NCI-H1417 treated with DMSO at 0.1 percent for 48 hours (cell line): ENCODE data around the gene BDH1.
"Not testable (repeated sequence)": the region's sequence is repeated elsewhere in the genome, so short reads cannot be mapped to it uniquely, and the experiment has no call there.

Experiments
- DNase-seq: peaks from one replicate; lab custom pipeline; 2025; lab: John Stamatoyannopoulos, UW

The BDH1 gene

DNA sequence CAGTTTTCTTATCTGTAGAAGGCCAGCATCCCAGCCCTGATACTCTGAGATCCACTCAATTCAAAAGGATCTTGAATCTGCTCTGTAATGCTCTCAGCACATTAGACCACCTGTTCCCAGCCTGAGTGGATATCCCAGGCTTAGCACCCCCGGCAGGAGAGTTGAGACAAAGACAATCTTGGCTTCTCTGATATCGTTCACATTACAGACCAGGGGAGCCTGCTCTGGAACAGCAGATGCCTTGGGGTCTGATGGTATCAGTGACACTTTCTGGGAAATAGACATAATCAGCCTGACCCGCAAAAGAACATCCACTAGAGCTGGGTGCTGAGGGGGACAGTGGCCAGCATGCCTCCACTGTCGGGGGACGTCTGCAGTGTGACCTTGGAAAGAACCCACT lies 70.6 kb downstream of the BDH1 start:
- no peak for DNase-seq

DNA sequence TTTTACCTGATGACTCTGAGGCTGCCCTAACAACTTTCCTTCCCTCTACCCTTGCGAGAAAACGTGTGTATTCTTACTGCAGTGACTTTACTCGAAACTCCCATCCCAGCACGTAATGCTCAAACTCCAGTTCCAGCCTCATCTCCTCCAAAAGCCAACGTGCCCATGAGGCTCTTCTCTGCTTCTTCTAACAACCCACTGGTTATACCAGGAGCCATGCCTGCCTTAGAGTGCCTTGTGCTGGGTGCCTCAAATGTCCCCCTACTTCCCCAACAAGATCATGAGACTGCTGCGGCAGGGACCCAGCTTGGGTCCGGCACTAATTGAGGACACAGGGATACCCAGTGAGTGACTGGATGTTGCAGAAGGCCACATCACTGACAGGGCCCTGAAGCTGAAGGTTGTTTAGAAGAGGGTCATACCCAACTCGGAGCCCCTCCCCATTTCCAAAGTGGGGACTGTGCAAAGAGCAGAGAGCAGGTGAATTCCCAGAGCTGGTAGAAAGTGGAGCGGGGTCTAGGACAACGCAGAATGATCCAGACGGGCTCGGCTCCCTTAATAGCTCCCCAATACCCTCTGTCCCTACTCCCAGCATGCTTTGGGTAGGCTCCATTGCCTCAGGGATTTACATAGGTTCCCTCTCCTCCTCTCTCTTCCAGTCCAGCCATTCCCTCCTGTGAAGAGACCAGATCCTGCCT lies 71.4 kb downstream of the BDH1 start:
- DNase-seq, result no peak

DNA sequence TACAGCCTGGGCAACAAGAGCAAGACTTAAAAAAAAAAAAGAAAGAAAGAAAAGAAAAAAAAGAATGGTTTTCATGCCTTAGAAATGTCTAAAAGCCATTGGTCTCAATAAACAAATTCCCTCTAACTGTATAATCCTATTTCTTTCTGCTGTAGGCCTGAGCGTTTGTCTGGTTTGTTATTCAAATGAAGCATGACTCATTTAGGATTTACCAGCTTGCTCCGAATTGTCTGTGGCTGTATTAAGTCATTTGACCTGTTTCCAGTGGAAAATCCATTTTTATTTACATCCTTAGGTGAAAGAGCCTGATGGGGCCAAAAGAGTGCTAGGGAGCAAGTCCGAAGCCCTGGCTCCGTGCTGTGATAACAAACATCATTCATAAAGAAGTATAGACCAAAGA lies 73.8 kb downstream of the BDH1 start:
- DNase-seq, result no peak

DNA sequence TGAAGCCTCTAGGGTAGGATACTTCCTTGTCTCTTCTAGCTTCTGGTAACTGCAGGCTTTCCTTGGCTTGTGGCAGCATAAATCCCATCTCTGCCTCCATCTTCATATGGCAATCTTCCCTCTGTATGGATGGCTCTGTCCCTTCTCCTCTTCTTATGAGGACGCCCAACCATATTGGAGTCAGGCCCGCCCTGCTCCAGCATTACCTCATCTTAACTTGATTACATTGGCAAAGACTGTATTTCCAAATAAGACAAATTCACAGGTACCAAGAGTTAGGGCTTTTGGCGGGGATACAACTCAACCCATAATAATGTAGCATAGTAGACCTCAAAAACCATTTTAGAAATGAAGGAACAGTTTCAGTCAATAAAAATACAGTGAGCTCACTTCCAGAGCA lies 75.4 kb downstream of the BDH1 start:
- DNase-seq, result no peak

DNA sequence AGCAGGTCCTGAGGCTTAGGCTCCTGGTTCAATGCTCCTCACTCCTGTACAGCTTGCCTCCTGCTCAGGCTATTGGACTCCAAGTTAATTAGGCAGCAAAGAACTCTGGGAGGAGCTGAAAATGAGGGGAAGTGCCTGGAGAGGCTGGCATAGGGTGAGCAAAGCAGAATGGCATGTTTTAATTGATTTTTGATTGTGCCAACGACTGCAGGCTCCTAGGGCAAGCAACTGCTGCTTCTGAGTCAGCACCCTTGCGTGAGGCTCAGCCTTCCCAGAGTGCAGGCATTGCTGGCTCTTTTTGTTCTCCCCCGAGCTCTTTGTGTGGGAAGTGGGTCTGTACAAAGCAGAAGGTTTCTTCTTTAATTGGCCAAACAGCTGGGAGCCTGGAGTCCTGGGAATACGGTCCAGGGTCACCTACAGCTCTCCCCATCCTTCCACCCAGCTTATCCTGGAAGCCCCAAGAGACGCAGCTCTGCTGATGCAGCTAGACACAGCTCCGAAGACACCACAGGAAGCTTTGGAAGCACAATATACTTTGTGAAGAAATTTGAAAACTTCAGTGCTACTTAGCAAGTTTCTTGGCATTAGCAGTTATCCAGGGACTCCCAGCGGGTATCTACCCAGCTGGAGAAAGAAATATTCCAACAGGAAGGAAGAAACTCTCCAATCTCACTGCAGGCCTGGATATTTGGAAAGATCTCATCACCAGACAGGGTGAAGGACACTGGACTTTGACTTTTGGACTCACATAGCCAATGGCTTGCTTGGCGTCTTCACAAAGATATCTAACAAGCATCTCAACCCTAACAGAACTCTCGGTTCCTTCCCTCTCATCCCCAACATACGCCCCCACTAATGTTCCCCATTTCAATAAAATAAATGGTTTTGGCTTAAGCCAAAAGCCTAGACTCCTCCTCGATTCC lies 76.8 kb downstream of the BDH1 start:
- DNase-seq, result no peak

DNA sequence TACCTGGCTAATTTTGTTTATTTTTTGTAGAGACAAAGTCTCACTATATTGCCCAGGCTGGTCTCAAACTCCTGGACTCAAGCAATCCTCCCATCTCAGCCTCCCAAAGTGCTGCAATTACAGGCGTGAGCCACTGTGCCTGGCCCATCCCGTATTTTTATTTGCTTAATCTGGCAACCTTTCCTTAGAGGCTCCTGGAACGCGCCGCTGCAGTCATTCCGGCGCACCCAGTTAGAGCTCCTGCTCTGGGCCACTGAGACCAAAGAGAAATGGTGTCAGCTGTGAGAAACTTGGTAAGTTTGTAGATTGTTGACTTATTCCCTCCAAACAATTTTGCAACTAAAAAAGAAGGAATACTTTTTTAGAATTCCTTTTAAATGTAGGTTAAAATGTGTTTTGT lies 78.0 kb downstream of the BDH1 start:
- DNase-seq, result not testable (repeated sequence)

DNA sequence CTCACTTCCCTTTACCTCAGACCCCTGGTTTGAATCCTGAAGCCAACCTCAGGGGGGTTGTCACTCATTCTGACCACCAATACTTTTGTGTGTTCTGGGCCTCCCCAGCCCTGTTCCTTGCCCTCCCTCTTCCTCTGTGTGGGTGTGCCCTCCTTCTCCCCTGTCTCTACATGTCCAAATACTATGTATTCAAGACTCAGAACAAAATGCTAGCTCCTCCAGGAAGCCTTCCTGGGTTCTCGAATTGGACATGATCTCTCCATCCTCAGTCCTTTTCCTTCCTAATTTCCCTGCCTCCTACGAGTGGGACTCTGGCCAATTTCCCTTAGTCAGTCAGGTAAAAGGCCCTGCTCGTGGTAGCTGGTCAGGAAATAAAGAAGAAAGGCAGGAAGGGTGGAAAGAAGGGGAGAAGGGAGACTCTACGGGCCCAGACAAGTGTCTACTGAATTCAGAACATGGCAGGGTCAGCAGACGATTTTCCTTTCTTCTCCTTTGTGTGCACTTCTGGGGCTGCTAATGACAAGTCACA lies 79.7 kb downstream of the BDH1 start:
- DNase-seq, result no peak

DNA sequence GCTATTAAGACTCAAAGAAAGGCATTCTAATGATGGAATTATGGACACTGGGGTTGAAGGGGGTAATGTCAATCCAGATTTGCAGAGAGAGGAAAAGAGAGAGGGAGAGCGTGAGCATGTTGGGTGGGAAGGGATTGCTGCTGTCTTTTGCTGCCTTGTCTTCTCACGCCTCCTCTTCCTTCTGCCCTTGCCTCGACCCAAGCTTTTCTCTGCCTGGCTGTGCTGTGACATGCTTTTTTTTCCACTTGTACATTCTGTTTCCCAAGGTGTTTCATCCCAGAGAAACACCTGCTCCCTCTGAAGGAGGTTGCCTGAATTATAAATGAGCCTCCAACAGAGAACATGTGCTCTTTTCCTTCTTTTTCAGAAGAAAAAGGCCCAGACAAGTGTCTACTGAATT lies 80.3 kb downstream of the BDH1 start:
- DNase-seq, result no peak

DNA sequence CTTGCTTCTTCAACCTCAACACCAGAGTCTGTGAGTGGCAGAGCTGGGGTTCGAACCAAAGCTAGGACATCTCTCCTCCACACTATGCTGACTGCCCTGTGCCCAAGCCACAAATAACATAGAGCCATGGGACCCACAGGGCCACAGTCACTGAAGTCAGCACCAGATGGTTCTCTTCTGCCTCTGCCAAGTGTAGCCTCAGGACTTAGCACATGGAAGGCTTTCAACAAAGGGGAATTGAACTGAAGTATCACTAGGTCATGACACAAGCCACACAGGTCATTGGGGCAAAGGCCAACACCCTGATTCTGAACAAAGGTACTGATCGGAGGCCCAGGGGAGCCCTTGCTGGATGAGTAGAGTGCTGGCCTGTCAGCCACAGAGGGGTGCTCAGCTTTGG lies 83.6 kb downstream of the BDH1 start:
- DNase-seq, result no peak

DNA sequence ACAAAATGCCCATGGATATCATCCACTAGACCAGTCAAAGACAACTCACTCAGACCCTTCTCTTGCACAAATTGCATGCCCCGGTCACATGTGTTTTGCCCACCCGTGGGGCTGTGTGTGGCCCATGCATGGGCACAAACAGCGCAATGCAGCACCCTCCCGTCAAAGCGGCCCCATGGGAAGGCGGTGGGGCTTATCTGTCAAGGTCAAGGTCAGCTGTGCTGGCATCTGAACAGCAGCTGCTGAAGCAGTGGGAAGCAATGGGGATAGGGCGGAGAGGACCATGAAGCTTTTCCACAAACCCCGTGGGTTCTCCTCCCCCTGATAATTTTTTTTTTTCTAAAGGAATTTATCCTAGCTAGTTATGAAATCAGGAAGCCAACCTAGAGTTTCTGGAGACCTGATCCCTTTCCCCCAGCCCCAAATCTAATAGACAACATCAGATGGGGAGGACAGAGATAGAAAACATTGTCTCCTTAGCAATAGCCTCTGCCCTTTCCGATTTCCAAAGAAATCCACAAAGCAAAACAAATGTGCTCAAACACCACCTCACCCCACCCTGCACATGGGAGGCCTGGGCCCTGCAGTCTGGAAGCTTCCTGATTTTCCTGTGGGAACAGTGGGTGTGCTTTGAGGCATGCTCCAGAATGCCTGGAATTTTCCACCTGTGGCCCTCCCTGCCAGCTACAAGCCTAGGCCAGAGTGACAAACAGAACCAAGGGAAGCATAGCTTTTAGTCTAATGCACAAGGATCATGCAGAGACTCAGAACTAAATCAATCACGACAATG lies 84.4 kb downstream of the BDH1 start:
- DNase-seq, result no peak

DNA sequence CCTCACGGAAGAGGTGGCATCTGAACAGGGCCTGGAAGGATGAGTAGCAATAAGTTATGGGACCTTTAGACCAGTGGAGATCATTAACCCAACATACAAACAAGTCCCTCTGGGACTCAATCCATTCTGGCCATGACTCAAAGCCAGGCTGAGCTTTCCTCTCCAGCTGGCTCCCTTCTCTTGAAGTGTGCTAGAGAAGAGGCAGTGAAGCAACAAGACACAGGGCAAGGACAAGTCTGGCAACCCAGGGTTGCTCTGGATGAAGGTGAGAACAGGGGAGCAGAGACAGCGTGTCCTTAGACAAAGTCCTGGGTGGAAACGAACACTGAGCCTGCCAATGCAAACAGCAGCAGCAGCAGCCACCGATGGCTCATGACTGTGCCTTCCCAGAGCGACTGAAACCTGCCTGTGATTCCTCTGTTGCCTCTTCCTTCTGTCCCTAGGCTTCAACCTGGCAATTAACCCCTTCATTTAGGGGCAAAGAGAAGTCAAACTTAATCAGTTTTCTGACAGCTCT lies 86.8 kb downstream of the BDH1 start:
- DNase-seq, result no peak

DNA sequence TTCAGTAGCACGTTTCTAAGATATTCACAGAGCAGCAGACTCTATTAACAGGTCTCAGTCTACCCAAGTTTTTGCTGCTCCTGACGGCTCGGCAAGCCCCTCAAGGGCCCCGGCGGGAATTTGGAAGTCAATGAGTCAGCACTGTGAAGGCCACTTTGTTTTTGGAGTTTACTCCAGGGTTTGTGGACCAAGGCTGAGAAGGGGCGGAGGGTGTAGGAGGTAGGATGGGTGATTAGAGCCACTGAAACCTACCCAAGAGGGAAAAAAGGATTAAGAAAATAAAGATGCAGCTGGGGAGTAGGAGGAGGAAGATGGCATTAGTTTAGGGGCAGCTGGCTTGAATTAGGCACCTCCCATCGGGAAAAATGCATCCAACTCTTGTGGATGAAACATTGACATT lies 87.6 kb downstream of the BDH1 start:
- DNase-seq, result no peak

DNA sequence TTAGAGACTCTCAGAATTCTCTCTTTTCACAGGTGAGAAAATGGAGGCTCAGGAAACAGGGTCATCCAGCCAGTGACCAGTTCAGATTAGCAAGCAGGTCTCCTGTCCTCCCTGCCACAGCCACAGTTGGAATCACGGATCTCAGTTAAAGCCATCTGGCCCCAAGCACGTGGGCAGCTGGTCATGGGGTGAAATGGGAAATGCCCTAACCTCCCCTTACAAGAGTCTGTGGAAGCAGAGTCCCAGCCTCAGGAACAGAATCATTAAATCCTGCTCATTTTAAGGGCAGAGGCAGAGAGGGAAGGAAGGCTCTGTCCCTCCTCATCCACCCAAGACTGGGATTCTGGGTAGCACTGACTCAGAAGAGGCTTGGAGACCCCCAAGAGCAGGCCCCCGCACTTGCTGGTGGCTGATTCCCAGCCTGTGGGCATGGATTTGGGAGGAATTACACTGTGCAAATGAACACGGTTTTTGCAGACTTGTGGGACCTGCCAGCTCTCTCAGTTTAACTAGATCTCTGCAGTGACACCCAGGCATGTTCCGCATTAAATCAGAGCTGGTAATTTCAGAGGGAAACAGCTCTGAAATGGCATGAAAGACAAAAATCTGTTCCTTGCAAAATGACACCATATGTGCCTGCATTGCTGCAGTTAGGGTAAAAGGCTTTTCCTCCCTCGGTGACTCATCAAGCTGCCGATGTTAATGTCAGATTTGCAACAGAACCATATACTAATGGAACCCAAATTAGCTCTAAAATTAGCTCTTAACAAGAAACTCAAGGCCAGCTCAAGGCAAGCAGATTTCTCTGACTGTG lies 89.0 kb downstream of the BDH1 start:
- DNase-seq, result no peak

DNA sequence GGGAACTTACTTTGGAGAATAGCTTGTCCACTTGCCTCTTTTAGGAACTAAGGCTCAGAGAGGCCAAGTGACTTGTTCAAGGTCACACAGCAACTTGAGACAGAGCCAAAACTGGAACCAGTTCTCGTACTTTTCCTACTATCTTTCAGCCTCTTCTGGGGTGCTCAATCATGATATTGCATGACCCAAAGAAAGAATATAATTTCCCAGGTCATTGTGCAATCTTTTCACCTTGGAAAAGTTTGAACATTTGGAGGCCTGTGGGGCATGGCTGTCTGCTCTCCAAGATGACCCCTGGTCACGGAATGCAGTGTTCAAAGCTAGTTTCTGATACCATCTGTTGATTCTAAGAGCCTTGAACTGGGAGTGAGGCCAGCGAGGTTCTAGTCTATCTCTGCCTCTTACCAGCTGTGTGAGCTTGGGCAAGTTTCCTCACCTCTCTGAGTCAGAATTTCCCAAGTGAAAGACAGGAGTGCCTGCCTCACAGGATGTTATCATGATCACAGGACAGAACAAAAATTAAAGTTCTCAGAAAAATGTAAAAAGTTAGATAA lies 89.7 kb downstream of the BDH1 start:
- DNase-seq, result no peak

DNA sequence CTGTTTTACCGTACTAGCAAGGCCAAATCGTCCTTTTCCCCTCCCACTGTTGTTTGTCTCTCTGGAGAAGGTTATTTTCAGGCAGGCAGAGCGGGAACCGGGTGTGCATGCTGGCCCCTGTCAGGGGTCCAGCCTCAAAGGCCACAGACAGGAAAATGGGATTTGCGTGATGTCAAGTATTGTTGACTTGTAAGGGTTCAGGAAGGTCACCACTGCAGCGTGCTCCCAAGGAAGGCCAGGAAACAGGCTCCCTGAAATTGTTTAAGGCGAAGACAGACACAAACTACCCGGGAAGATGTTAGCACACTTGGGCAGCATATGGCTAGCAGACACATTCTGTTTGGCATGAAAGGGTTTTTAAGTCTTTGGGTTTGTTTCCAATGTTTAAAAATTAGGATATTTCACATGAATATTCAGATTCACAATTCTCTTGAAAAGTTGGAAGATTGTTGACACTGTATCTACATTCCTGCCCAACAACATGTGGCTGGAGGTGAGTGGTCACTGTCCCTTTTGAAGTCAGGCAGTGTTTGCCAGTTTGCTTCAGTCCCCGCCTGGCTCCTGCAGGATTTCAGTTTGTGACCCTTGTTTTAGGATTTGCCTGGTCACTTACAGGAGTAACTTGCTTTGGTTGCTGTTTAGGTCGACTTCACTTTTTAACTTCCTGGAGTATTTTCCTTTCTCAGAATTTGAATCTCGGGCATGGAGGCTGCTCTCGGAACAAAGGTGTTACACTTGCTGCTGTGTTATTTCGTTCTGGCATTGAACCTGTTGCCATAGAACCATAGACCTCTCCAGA lies 90.4 kb downstream of the BDH1 start:
- DNase-seq, result no peak

DNA sequence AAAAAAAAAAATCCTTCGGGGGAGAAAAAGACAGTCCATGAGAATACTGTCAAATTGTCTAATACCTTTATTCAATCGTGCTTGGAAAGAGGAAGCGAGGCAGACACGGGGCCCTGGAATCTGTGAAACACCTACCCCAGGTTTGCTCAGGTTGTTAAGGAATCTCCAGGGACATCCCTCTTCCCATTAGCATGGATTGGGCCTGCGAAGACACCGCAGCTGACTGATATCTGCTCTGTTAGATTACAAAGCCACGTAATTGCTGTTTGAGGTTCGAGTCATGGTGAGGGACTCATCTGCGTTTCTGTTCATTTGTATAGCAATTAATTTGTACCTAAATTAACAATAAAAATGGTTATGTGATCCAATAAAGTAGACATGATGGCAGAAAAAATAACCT lies 91.0 kb downstream of the BDH1 start:
- no peak for DNase-seq

DNA sequence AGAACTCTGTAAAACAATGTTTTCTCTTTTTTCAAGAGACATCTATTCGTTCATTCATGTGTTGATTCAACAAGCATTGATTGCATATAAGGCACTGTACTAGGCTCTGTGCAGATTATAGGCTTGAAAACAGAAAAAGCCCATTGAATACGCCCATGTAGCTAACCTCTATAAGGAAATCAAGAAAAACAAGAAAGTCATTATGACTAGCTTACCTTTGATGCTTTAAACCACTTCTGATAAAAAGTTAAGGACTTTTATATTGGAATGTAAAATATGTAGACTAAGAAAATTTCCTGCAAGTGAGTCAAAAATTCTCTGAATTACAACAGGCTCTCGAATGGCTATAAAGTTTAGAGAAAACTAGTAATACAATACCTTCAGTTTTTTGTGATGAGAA lies 92.5 kb downstream of the BDH1 start:
- DNase-seq, result no peak

DNA sequence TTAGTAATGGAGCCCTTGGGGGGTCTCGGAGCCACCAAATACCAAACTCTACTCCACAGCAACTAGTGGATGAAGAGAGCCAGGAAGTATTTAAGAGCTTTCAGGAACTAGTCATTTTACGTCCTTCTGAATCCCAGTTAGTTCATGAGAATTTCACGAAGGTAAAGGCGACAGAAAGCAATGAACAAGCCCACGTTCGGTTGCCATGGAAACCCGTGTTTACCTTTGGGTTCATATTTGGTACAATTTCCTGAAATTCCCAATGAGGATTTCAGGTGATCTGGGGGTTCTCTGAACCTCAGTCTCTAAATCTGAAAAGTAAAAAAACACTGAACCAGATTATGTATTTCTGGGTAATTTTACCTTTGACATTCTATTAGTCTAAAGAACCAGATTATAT lies 93.0 kb downstream of the BDH1 start:
- no peak for DNase-seq

DNA sequence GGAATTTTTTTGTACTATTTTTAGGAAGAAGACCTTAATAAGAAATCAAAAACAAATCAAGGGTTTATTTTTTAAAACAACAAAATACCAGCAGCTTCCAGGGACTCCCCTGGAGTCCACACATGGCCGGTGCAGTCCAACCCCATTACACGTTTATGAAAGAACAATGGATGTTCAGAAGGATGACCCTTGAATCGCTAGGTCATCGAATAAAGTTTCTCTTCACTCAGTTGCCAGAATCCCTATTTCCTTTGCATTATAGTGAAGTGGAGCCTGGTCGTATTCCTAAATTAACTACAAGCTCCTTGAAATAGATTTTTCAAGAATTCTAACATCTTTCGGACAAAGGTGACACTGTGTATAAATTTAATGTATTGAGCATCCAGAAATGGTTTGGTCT lies 95.1 kb downstream of the BDH1 start:
- DNase-seq, result no peak

DNA sequence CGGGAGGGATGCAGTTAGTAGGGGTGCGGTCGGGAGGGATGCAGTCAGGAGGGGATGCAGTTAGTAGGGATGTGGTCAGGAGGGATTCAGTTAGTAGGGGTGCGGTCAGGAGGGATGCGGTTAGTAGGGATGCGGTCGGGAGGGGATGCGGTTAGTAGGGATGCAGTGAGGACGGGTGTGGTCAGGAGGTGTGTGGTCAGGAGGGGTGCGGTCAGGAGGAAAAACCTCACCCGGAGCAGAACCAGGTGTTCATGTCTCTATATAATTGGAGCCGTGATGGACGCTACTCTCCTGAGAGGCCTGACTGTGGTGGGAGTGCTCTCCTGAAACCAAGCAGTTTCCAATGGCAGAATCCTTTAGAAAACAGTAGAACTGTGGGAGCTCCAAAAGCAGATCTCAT lies 95.8 kb downstream of the BDH1 start:
- DNase-seq, result no peak
